GM13976 (cell line): ENCODE results near the gene MAN1C1.

Experiments
- DNase-seq: peaks from one replicate; pipeline ENCODE4 v3.0.0; 2012; ENCODE audit warnings: low spot score
- CTCF ChIP-seq: IDR thresholded peaks from 2 replicates; pipeline ENCODE4 v1.5.1; 2012; ENCODE audit warnings: borderline replicate concordance, mild to moderate bottlenecking; ENCODE audit not compliant: insufficient read depth; ENCODE audit errors: extremely low read depth, missing control alignments, control extremely low read depth
- in situ Hi-C: fragments of 300-500 bp; cut with MboI; formaldehyde crosslinking; loops from one replicate; pipeline ENCODE4 v1.12.0; 2022; ENCODE audit warnings: low sequenced_read_pairs, mixed read lengths, inconsistent platforms; ENCODE audit not compliant: unreplicated experiment

MAN1C1 gene

DNA sequence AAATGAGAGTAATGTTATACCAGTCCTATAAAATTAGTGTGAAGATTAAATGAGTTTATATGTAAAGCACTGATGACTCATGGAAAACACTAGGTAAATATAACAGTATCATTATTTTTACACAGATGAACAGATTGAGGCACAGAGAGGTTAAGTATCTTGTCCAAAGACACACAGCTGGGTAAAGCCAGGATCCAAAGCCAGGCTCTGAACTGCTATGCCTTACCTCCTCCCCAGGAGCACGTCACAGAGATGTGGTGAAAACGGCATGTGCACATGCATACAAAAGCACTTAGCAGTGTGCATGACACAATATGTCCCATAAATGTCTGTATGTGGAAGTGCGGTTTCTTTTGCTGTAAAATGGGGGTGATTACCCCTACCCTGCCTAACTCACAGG lies 56.9 kb downstream of the MAN1C1 start:
- no peak for TF ChIP-seq CTCF
- in situ Hi-C loops, result no loop called here
- DNase-seq, result no peak

DNA sequence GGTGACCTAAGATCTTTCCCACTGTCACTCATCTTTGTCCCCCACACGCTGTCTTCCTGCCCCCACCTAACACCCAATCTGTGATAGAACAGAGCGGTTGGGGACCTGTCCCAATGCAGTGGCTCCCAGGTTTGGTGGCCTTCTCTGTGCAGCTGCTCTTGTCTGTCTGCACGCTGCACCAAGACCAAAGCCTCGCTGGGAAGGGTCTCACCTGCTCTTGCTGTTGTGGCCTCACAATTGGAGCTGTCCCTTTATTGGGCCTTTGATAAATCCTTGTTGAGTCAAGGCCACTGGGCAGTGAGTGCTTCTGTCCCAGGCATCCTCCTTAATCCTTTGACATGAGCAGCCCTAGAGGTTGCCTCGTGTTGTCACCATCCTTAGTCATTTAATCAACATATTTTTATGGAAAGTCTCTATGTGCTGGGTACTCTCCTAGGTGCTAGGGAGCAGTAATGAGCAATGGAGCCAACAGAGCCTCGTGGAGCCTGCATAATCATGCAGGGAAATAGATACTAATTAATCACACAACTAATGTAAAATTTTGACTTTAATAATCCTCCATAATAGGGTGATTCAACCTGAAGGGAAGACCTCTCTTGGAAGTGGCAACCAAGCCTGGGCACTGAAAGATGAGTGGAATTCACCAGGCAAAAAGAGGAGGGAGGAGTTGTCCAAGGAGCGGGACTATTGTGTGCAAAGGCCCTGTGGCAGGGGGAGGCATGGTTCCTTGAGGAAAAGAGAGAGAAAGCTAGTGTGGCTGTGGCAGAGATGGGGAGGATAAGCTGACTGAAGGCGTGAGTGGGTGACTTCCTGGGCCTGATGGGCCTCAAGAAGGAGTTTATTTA lies 57.6 kb downstream of the MAN1C1 start:
- no peak for TF ChIP-seq CTCF
- in situ Hi-C loops, result no loop called here
- DNase-seq, result no peak

GRCh38 chr1:25674807-25675084 lies 58.2 kb downstream of the MAN1C1 start:
- in situ Hi-C loops, result no loop called here
- DNase-seq, result no peak
- no peak for TF ChIP-seq CTCF

DNA sequence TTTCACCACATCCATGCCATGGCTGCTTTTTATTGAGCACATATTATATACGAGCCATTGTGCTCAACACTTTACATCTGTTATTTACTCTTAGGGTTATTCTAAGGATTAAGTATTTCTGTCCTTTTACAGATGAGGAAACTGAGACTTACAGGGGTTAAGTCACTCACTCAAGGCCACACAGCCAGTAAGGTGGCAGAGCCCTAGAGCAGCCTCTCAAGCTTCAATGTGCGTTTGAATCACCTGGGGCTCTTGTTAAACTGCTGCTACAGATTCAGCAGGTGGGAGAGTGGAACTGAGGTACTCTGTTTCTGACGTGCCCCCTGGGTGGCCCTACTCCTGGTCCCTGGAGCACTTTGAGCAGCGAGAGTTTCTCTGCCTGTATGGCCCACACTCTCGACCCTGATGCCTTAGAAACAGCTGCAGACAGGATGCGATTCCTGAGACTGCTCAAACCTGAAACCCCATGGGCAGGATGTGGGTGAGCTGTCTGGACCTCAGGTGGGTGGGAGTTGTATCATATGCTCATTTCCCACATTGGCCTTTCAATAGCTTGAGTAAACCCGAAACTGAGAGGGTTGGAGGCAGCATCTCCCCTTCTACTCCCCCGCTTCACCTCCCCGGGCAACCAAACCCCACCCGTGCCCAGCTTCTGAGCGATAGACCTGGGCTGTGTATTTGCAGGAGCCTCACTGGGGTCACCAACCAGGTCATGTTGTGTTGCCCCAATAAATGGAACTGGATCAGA lies 59.3 kb downstream of the MAN1C1 start:
- no peak for TF ChIP-seq CTCF
- peak; percentile 72 for DNase-seq
- in situ Hi-C loops, result no loop called here

DNA sequence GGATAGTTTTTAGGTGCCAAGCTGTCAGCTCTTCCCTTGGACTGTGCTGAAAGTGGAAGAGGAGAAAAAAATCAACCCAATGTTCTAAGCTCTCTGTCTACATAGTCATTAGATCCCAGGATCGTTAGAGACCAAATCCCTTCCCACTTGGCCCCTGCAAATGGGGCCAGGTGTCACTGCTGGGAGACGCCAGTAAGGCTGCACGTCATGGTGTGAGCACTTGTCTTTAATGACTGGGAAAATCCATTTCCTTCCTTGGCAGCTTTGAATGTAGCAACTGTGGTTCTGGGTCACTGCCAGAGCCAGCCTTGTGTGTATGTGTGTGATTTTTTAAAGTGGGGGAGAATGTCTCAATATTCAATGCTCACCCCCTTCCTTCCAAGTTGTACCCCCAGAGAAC lies 59.9 kb downstream of the MAN1C1 start:
- no peak for TF ChIP-seq CTCF
- in situ Hi-C loops, result no loop called here
- DNase-seq, result no peak

- no peak for DNase-seq
- no peak for TF ChIP-seq CTCF
- in situ Hi-C loops, result no loop called here
These were observed 60.7 kb downstream of the MAN1C1 start for GRCh38 chr1:25677193-25677773.
